ENCODE results near the gene AKT1S1. TPM values are rescaled to one million over a fixed set of nuclear protein-coding genes. Genes with fewer than 3 reads are reported as not detected.
"Not testable (repeated sequence)": the region's sequence is repeated elsewhere in the genome, so short reads cannot be mapped to it uniquely, and the experiment has no call there.

The AKT1S1 gene
- 10 to 100 TPM; 12.8 to 17.8 (median 16.1) TPM for total RNA-seq
- 4.8 TPM for total RNA-seq (2013)

DNA sequence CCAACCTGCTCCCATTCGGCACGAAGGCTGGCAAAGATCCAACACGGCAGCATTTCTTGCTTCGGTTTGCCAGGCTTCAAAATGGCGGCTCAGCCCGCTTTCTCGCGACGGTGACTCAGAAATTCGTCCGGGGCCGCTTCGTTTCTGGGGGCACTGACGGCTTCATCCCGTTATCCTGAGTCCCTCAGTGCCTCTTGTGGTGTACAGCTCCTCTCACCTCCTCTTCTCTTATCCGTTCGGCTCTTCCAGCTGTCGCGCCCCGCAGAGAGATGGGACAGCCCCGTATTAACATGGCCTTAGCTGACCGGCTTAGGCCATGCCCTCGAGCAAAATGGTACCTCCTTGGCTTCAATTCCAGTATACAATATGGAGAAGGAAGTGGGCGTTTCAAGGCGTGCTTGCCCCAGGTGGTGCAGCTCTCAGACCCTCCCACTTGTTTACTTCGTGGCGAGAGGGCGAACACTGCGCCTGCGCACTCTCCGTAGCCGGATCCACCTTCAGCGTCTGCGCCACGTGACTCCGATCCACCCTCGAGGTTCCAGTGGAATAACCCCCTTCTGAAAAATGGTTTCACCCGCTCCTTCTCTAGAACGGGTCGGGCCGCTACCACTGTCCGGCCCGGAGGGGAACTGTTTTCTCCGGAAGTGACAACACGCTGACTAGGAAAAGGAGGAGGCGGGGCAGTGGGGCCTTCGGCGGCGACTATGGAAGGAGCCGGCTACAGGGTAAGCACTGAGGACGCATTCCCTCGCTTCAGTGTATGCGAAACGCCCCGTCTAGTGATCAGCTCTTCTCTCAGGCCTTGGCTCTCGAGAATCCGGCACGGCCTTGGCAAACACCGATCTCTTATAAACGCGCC, at the start of gene AKT1S1, which contains the start of gene TBC1D17:
Gene AKT1S1, minus strand, starts transcription at position 336 of the 859 bp plus-strand sequence. CDS start 4,060 bp downstream, outside the sequence.
Gene TBC1D17, plus strand, starts transcription at position 683 of the 859 bp plus-strand sequence. Its CDS starts 22 bp downstream, at position 705.
- intact Hi-C loops (cut with micrococcal nuclease): loop anchor here (1.0 to 5.0 kb wide), 8 partner anchors 8 to 424 kb away; partner anchors contain the start of genes ALDH16A1, ATF5, FUZ and IL4I1
- Mint-ChIP-seq H3K27me3 (ENCODE audit: low read depth in 2 of 2) (no peaks in the 10 kb centered on the region), H3K4me3 (no peak within 1 kb of the TSS), H3K27ac (no peak within 1 kb of the TSS), H3K4me1 (peaks cover 22 to 26% of the 10 kb centered on the region in 2 donors), H3K36me3 (no peaks in the 10 kb centered on the region), H3K9me3 (no peaks in the 10 kb centered on the region)
- peak; percentile 93 to 100 for DNase-seq
- TF ChIP-seq, protein P1, sequence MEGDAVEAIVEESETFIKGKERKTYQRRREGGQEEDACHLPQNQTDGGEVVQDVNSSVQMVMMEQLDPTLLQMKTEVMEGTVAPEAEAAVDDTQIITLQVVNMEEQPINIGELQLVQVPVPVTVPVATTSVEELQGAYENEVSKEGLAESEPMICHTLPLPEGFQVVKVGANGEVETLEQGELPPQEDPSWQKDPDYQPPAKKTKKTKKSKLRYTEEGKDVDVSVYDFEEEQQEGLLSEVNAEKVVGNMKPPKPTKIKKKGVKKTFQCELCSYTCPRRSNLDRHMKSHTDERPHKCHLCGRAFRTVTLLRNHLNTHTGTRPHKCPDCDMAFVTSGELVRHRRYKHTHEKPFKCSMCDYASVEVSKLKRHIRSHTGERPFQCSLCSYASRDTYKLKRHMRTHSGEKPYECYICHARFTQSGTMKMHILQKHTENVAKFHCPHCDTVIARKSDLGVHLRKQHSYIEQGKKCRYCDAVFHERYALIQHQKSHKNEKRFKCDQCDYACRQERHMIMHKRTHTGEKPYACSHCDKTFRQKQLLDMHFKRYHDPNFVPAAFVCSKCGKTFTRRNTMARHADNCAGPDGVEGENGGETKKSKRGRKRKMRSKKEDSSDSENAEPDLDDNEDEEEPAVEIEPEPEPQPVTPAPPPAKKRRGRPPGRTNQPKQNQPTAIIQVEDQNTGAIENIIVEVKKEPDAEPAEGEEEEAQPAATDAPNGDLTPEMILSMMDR (IDR thresholded peaks at IDR 0.05): no peak
- H3K4me3 ChIP-seq (ENCODE audit: low read length): peak within 1 kb of the TSS; percentile 57
- WGBS (ENCODE audit: insufficient coverage): under 1% methylated on average over 61 of the region's 61 CpGs
- peak within 1 kb of the TSS; percentile 99 for H3K27ac ChIP-seq (ENCODE audit: low read length)
- H3K4me1 ChIP-seq (ENCODE audit: control insufficient read depth, insufficient read depth, low read length): peaks cover 22% of the 10 kb centered on the region
- peak; percentile 64 to 87 (median 68) for ATAC-seq
- H3K27me3 ChIP-seq (ENCODE audit: control insufficient read depth, insufficient read depth, low read length): no peaks in the 10 kb centered on the region
- H3K36me3 ChIP-seq (ENCODE audit: control insufficient read depth, insufficient read depth, low read length): peaks cover 28% of the 10 kb centered on the region
- H3K9me3 ChIP-seq (ENCODE audit: control insufficient read depth, insufficient read depth, low read length): no peaks in the 10 kb centered on the region

DNA sequence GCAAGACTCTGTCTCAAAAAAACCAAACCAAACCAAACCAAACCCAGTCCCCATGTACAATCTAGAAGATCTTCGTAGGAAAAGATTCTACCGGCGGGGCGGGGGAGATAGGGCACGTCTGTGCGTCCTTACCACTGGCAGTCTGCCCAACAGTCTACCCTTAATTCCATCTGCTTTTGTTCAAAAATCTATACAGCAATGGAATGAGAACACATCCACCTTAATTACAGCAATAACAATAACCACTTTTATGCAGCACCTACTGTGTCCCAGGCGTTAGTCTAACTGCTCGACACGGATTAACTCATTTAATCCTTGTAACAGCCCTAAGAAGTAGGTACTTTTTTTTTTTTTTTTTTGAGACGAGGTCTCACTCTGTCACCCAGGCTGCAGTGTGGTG, 49.4 kb upstream of the AKT1S1 start:
- Histone ChIP-seq H3K27ac (ENCODE audit: low read length) (no peak overlapping the region), H3K27me3 (ENCODE audit: control insufficient read depth, insufficient read depth, low read length) (no peaks in the 10 kb centered on the region), H3K4me3 (ENCODE audit: low read length) (no peak overlapping the region), H3K36me3 (ENCODE audit: control insufficient read depth, insufficient read depth, low read length) (peaks cover 34% of the 10 kb centered on the region), H3K9me3 (ENCODE audit: control insufficient read depth, insufficient read depth, low read length) (no peaks in the 10 kb centered on the region), H3K4me1 (ENCODE audit: control insufficient read depth, insufficient read depth, low read length) (peaks cover 56% of the 10 kb centered on the region)
- Mint-ChIP-seq H3K4me3 (no peak overlapping the region), H3K27ac (no peak overlapping the region), H3K27me3 (ENCODE audit: low read depth in 2 of 2) (no peaks in the 10 kb centered on the region), H3K4me1 (peaks cover 45 to 51% of the 10 kb centered on the region in 2 donors), H3K36me3 (no peaks in the 10 kb centered on the region), H3K9me3 (peaks cover 0 to 2% of the 10 kb centered on the region in 2 donors)
- no peak for ATAC-seq
- TF ChIP-seq, protein P1 (IDR thresholded peaks at IDR 0.05): no peak
- no peak for DNase-seq
- WGBS (ENCODE audit: insufficient coverage): 93% methylated on average over 10 of the region's 10 CpGs
- intact Hi-C loops (cut with micrococcal nuclease): no loop called here

- peaks cover 0 to 2% of the 10 kb centered on the region in 2 donors for H3K9me3 Mint-ChIP-seq
- Histone ChIP-seq H3K4me3 (ENCODE audit: low read length) (no peak overlapping the region), H3K27me3 (ENCODE audit: control insufficient read depth, insufficient read depth, low read length) (no peaks in the 10 kb centered on the region), H3K36me3 (ENCODE audit: control insufficient read depth, insufficient read depth, low read length) (peaks cover 38% of the 10 kb centered on the region), H3K27ac (ENCODE audit: low read length) (no peak overlapping the region), H3K4me1 (ENCODE audit: control insufficient read depth, insufficient read depth, low read length) (peaks cover 46% of the 10 kb centered on the region), H3K9me3 (ENCODE audit: control insufficient read depth, insufficient read depth, low read length) (no peaks in the 10 kb centered on the region)
- peak overlapping the region; percentile 9 for H3K4me3 Mint-ChIP-seq
- no peak for ATAC-seq
- WGBS (ENCODE audit: insufficient coverage): 98% methylated on average over 5 of the region's 5 CpGs
- no peak for DNase-seq
- no peaks in the 10 kb centered on the region for H3K36me3 Mint-ChIP-seq
- H3K27ac Mint-ChIP-seq: no peak overlapping the region
- H3K27me3 Mint-ChIP-seq (ENCODE audit: low read depth in 2 of 2): no peaks in the 10 kb centered on the region
- intact Hi-C loops (cut with micrococcal nuclease): no loop called here
- TF ChIP-seq, protein P1 (IDR thresholded peaks at IDR 0.05): no peak
- H3K4me1 Mint-ChIP-seq: peaks cover 35 to 51% of the 10 kb centered on the region in 2 donors
Observed at GRCh38 chr19:49925486-49925885, 48.3 kb upstream of the AKT1S1 start.

GRCh38 chr19:49924881-49925210, 47.7 kb upstream of the AKT1S1 start:
- H3K9me3 Mint-ChIP-seq; H3K4me3 Mint-ChIP-seq; intact Hi-C loops (cut with micrococcal nuclease); H3K27ac Mint-ChIP-seq; H3K27me3 Mint-ChIP-seq (ENCODE audit: low read depth in 2 of 2); DNase-seq; H3K9me3 ChIP-seq (ENCODE audit: control insufficient read depth, insufficient read depth, low read length); H3K36me3 Mint-ChIP-seq; H3K27ac ChIP-seq (ENCODE audit: low read length); H3K27me3 ChIP-seq (ENCODE audit: control insufficient read depth, insufficient read depth, low read length); ATAC-seq; H3K4me3 ChIP-seq (ENCODE audit: low read length): not testable (repeated sequence)
- peaks cover 39% of the 10 kb centered on the region for H3K4me1 ChIP-seq (ENCODE audit: control insufficient read depth, insufficient read depth, low read length)
- peaks cover 38% of the 10 kb centered on the region for H3K36me3 ChIP-seq (ENCODE audit: control insufficient read depth, insufficient read depth, low read length)
- 96% methylated on average over 13 of the region's 13 CpGs for WGBS (ENCODE audit: insufficient coverage)
- peaks cover 28 to 46% of the 10 kb centered on the region in 2 donors for H3K4me1 Mint-ChIP-seq

Measured in natural killer cell (primary cell).